K562 (cell line): ENCODE results near the gene ZMYM4. TPM values are rescaled to one million over a fixed set of nuclear protein-coding genes. Genes with fewer than 3 reads are reported as not detected.

ENCODE experiments used
- ATAC-seq: fragments of 200-7000 bp; cut with Tn5 transposase; 3 replicates; pipeline ENCODE4 v1.9.1; 2020; ENCODE audit warnings: moderate library complexity
- BruUV-seq: library from RNA; stranded (reverse); fragments of 400-500 nt; replicated peaks from 2 replicates; lab custom pipeline; 2021; lab: Mats Ljungman, UMichigan
- CTCF ChIA-PET: fragments of 300-600 bp; formaldehyde crosslinking; extraction: SDS; loops from one replicate; lab custom pipeline; 2021; ENCODE audit warnings: low intra/inter-chr PET ratio; lab: Yijun Ruan, JAX
- POLR2A ChIA-PET: fragments of 300-600, 350-650 bp; sonication (Branson Sonifier 250); formaldehyde crosslinking; extraction: SDS; loops from one replicate; lab custom pipeline; 2021; ENCODE audit warnings: antibody characterized with exemption, inconsistent platforms; lab: Yijun Ruan, JAX
- DNase-seq, 4 experiments: peaks; one replicate each; pipeline versions ENCODE4 v3.0.0 to v3.0.0-alpha.2; 2011 to 2018; ENCODE audit warnings: low spot score in 3 of 4, mixed read lengths in 3 of 4; ENCODE audit errors: extremely low read depth in 1 of 4
- FAIRE-seq: peaks from 2 replicates; lab custom pipeline; 2011; peaks lifted over from hg19 to GRCh38; lab: Jason Lieb, UNC
- H2AFZ ChIP-seq: 2 replicates; pipeline ENCODE4 v1.6.0; 2011; ENCODE audit warnings: low read depth, low read length, control low read depth, inconsistent platforms
- H3K27ac ChIP-seq: fragments of 200-600 bp; 3 replicates; pipeline ENCODE4 v1.8.0; 2011; ENCODE audit warnings: low read depth, mild to moderate bottlenecking, control low read depth, inconsistent platforms, low read length, moderate library complexity, mixed read lengths; ENCODE audit errors: extremely low read depth
- H3K27me3 ChIP-seq, 2 experiments: fragments of 300-600 bp in 1 of 2; 2 replicates in 1 of 2; 3 replicates in 1 of 2; pipeline versions ENCODE4 v1.6.0 to v1.8.0; 2011; ENCODE audit warnings: inconsistent platforms in 2 of 2, low read length in 2 of 2, mild to moderate bottlenecking in 1 of 2, mixed read lengths in 1 of 2, moderate library complexity in 1 of 2; ENCODE audit not compliant: control insufficient read depth in 2 of 2, insufficient read depth in 2 of 2
- H3K36me3 ChIP-seq: fragments of 300-600 bp; 3 replicates; pipeline ENCODE4 v1.8.0; 2011; ENCODE audit warnings: mild to moderate bottlenecking, low read length, inconsistent platforms; ENCODE audit not compliant: control insufficient read depth, insufficient read depth
- H3K4me1 ChIP-seq, 2 experiments: fragments of 200-600 bp in 1 of 2; replicated peaks in 1 of 2; 2 replicates in 1 of 2; 3 replicates in 1 of 2; pipeline versions ENCODE4 v1.5.1 to v1.8.0; 2011; ENCODE audit warnings: inconsistent platforms in 2 of 2, low read length in 2 of 2, mild to moderate bottlenecking in 1 of 2, mixed read lengths in 1 of 2, moderate library complexity in 1 of 2; ENCODE audit not compliant: control insufficient read depth in 2 of 2, insufficient read depth in 2 of 2
- H3K4me2 ChIP-seq: 2 replicates; pipeline ENCODE4 v1.6.1; 2011; ENCODE audit warnings: low read length, control low read depth, inconsistent platforms, mixed read lengths; ENCODE audit not compliant: insufficient read depth
- H3K4me3 ChIP-seq: fragments of 200-600 bp; sonication (generic), shearing (Covaris generic); 2 replicates; pipeline ENCODE4 v1.5.1; 2016; ENCODE audit warnings: control low read depth, inconsistent platforms
- H3K79me2 ChIP-seq: fragments of 200-600 bp; 3 replicates; pipeline ENCODE4 v1.8.0; 2011; ENCODE audit warnings: low read length, inconsistent platforms; ENCODE audit not compliant: control insufficient read depth, insufficient read depth
- H3K9ac ChIP-seq, 2 experiments: 2 replicates each; pipeline versions ENCODE4 v1.6.0 to v1.6.1; 2011; ENCODE audit warnings: low read depth in 2 of 2, low read length in 2 of 2, control low read depth in 1 of 2, inconsistent platforms in 1 of 2, mild to moderate bottlenecking in 1 of 2, mixed read lengths in 1 of 2; ENCODE audit not compliant: insufficient read depth in 1 of 2
- H3K9me1 ChIP-seq: one replicate; pipeline ENCODE4 v1.6.0; 2011; ENCODE audit warnings: inconsistent platforms, mild to moderate bottlenecking, low read length, moderate library complexity; ENCODE audit not compliant: control insufficient read depth, insufficient read depth
- H3K9me3 ChIP-seq: replicated peaks from 2 replicates; pipeline ENCODE4 v1.5.1; 2011; ENCODE audit warnings: low read depth, low read length, inconsistent platforms; ENCODE audit not compliant: control insufficient read depth, insufficient read depth
- H4K20me1 ChIP-seq: replicated peaks from 2 replicates; pipeline ENCODE4 v1.6.1; 2011; ENCODE audit warnings: low read length, inconsistent platforms, mixed read lengths; ENCODE audit not compliant: control insufficient read depth, insufficient read depth
- ADNP ChIP-seq: fragments of 200-800 bp; sonication (Bioruptor generic); IDR thresholded peaks from 2 replicates; pipeline ENCODE4 v1.6.1; 2016; ENCODE audit warnings: missing genetic modification characterization, missing compliant biosample characterization
- CREB3L1 ChIP-seq: fragments of 450-650 bp; IDR thresholded peaks from 2 replicates; pipeline ENCODE4 v1.6.1; 2014; ENCODE audit warnings: low read depth, mild to moderate bottlenecking, moderate library complexity, borderline replicate concordance
- EP400 ChIP-seq: fragments of 450-650 bp; IDR thresholded peaks from 2 replicates; pipeline ENCODE4 v1.6.1; 2017; ENCODE audit warnings: antibody characterized with exemption, mild to moderate bottlenecking, moderate library complexity
- FOXP1 ChIP-seq: sonication (generic); formaldehyde crosslinking; IDR thresholded peaks from 2 replicates; pipeline ENCODE4 v1.8.0; 2022; ENCODE audit warnings: mild to moderate bottlenecking, missing genetic modification reagents
- IRF9 ChIP-seq: fragments of 450-650 bp; IDR thresholded peaks from 2 replicates; pipeline ENCODE4 v1.6.1; 2016; ENCODE audit warnings: missing biosample characterization, missing genetic modification characterization
- KDM1A ChIP-seq, 2 experiments: fragments of 450-650 bp; IDR thresholded peaks; 2 replicates each; pipeline ENCODE4 v1.6.1; 2016; ENCODE audit warnings: mild to moderate bottlenecking in 2 of 2
- LCOR ChIP-seq: sonication (generic); formaldehyde crosslinking; IDR thresholded peaks from 2 replicates; pipeline ENCODE4 v1.8.0; 2022; ENCODE audit warnings: mild to moderate bottlenecking, missing genetic modification reagents
- MAFK ChIP-seq: IDR thresholded peaks from 2 replicates; pipeline ENCODE4 v1.6.1; 2011; ENCODE audit warnings: low read length, improper control_type of control experiment
- MCM3 ChIP-seq: fragments of 450-650 bp; IDR thresholded peaks from 2 replicates; pipeline ENCODE4 v1.6.1; 2016
- MYNN ChIP-seq, 2 experiments: sonication (generic); formaldehyde crosslinking in 1 of 2; IDR thresholded peaks; 2 replicates each; pipeline versions ENCODE4 v1.5.0 to v1.6.1; 2016 to 2020; ENCODE audit warnings: antibody characterized with exemption in 1 of 2, missing genetic modification reagents in 1 of 2
- NCOA6 ChIP-seq: fragments of 450-650 bp; IDR thresholded peaks from 2 replicates; pipeline ENCODE4 v1.6.1; 2017; ENCODE audit warnings: mild to moderate bottlenecking
- NFRKB ChIP-seq: fragments of 450-650 bp; IDR thresholded peaks from 2 replicates; pipeline ENCODE4 v1.6.1; 2016; ENCODE audit warnings: low read depth
- POLR2B ChIP-seq: fragments of 450-650 bp; IDR thresholded peaks from 2 replicates; pipeline ENCODE4 v1.6.1; 2018; ENCODE audit warnings: low read depth; ENCODE audit not compliant: partially characterized antibody
- SFPQ ChIP-seq: fragments of 200-400 bp; formaldehyde crosslinking; IDR thresholded peaks from 2 replicates; pipeline ENCODE4 v1.6.1; 2017; ENCODE audit warnings: mild to moderate bottlenecking, low read depth, low read length, moderate library complexity
- TCF3 ChIP-seq: sonication (generic); formaldehyde crosslinking; IDR thresholded peaks from 2 replicates; pipeline ENCODE4 v1.4.0; 2020; ENCODE audit warnings: mild to moderate bottlenecking, missing genetic modification reagents
- ZNF778 ChIP-seq: fragments of 450-650 bp; formaldehyde crosslinking; IDR thresholded peaks from 2 replicates; pipeline ENCODE4 v1.4.0; 2020; ENCODE audit warnings: mild to moderate bottlenecking, moderate library complexity
- WGBS: fragments of 100-300 bp; shearing (Covaris generic); methylation state at CpG from one replicate; pipeline ENCODE4 v1.1.6; 2016; ENCODE audit warnings: low coverage, mixed read lengths; ENCODE audit not compliant: insufficient coverage; ENCODE audit errors: missing lambda C conversion rate; 5-methylcytosine and 5-hydroxymethylcytosine counted together
- in situ Hi-C: fragments of 300-500 bp; cut with MboI; formaldehyde crosslinking; loops from 4 replicates; pipeline ENCODE4 v1.15.0; 2018; ENCODE audit warnings: inconsistent platforms, mixed read lengths
- intact Hi-C: fragments of 100-400 bp; cut with micrococcal nuclease; formaldehyde crosslinking; loops from 2 replicates; pipeline ENCODE4 v1.14.2; 2022
- polyA plus RNA-seq, 8 experiments: library from polyadenylated mRNA; depleted of rRNA in 4 of 8; stranded (reverse) in 5 of 8; unstranded in 3 of 8; fragments of >200 nt; fragmentation: Nextera tagmentation in 2 of 8; fragmentation: Illumina TruSeq in 1 of 8; extraction: Ambion mirVana in 2 of 8; extraction: Trizol in 1 of 8; gene quantifications; 2 replicates each; pipeline versions ENCODE4 v1.2.1 to v1.2.3, GENCODE V29; 2011 to 2014; ENCODE audit warnings: inconsistent platforms in 1 of 8, missing spikeins in 1 of 8
- total RNA-seq, 7 experiments: library from RNA; depleted of rRNA in 6 of 7; stranded (reverse); fragments of >200 nt in 6 of 7; fragmentation: Illumina TruSeq in 2 of 7; extraction: Trizol in 2 of 7; gene quantifications; 2 replicates each; pipeline versions ENCODE4 v1.2.1 to v1.2.3, GENCODE V29; 2011 to 2021; ENCODE audit warnings: low replicate concordance in 1 of 7
- TF ChIP-seq, protein P1 (sequence below): fragments of 250-450 bp; sonication (Bioruptor Pico); IDR thresholded peaks from 2 replicates; pipeline ENCODE4 v1.8.0; 2022; ENCODE audit warnings: inconsistent platforms
- TF ChIP-seq, protein P2 (sequence below): sonication (generic); formaldehyde crosslinking; IDR thresholded peaks from 2 replicates; pipeline ENCODE4 v1.9.0; 2022; ENCODE audit warnings: mild to moderate bottlenecking, missing genetic modification reagents

ZMYM4 gene
- total and polyA plus RNA-seq, 9 of the 15 experiments (the other 6 are each of a cell fraction or from before 2014, with no cell fraction given): 15.2 to 77.2 (median 63.3) TPM

GRCh38 chr1:35279555-35279904 lies 11.0 kb downstream of the ZMYM4 start:
- Histone ChIP-seq H3K9me1 (no peaks in the 10 kb centered on the region), H3K79me2 (peaks cover 83% of the 10 kb centered on the region), H3K4me1 (peaks cover 19 to 25% of the 10 kb centered on the region in 2 experiments; a peak in 4 of 5 replicates), H3K27ac (peak overlapping the region; percentile 81), H3K4me3 (no peak overlapping the region), H3K9ac (peak overlapping the region in 1 of 2 experiments; percentile 58; a peak in 2 of 4 replicates), H4K20me1 (no peaks in the 10 kb centered on the region), H3K27me3 (no peaks in the 10 kb centered on the region; a peak in 1 of 5 replicates), H3K36me3 (peaks cover 33% of the 10 kb centered on the region), H3K4me2 (0 out of 2 replicates have a peak overlapping the region, but pooled peaks have one; percentile 17), H2AFZ (peak overlapping the region; percentile 64), H3K9me3 (peaks cover 12% of the 10 kb centered on the region)
- BruUV-seq: no TSS peak
- DNase-seq (no peak), ATAC-seq (no peak), FAIRE-seq (no peak)
- 0% methylated on average over 1 of the region's 1 CpG for WGBS
- ChIA-PET CTCF (no interaction called here), POLR2A (interaction anchor here (1.4 to 1.9 kb wide), 3 partner anchors 9 to 11 kb away, joined by 4 to 6 read pairs (median 4); no protein-coding TSS in a partner anchor)
- intact Hi-C loops: no loop called here
- in situ Hi-C loops: no loop called here
- TF ChIP-seq MYNN (IDR thresholded peaks at IDR 0.05) (no peak), MYNN (CRISPR knock-in tag; IDR thresholded peaks at IDR 0.05) (no peak), NCOA6 (no peak), POLR2B (no peak), TCF3 (CRISPR knock-in tag) (no peak), LCOR (CRISPR knock-in tag) (0 out of 2 replicates have a peak, but pooled peaks have one; percentile 7), FOXP1 (CRISPR knock-in tag) (no peak), SFPQ (no peak), MAFK (no peak; the same call in 1 of the 2 replicates), ZNF778 (CRISPR knock-in tag) (no peak), NFRKB (peak; percentile 33; the same call in 1 of the 2 replicates), ADNP (tag) (no peak; the same call in 1 of the 2 replicates), CREB3L1 (peak; percentile 70), KDM1A (IDR thresholded peaks at IDR 0.05) (no peak), EP400 (peak; percentile 67), MCM3 (no peak), IRF9 (tag) (0 out of 2 replicates have a peak, but pooled peaks have one; percentile 44)
- TF ChIP-seq, protein P1, sequence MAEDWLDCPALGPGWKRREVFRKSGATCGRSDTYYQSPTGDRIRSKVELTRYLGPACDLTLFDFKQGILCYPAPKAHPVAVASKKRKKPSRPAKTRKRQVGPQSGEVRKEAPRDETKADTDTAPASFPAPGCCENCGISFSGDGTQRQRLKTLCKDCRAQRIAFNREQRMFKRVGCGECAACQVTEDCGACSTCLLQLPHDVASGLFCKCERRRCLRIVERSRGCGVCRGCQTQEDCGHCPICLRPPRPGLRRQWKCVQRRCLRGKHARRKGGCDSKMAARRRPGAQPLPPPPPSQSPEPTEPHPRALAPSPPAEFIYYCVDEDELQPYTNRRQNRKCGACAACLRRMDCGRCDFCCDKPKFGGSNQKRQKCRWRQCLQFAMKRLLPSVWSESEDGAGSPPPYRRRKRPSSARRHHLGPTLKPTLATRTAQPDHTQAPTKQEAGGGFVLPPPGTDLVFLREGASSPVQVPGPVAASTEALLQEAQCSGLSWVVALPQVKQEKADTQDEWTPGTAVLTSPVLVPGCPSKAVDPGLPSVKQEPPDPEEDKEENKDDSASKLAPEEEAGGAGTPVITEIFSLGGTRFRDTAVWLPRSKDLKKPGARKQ: no peak
- TF ChIP-seq, protein P2, sequence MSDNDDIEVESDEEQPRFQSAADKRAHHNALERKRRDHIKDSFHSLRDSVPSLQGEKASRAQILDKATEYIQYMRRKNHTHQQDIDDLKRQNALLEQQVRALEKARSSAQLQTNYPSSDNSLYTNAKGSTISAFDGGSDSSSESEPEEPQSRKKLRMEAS (CRISPR knock-in tag): no peak
